GM12878 (cell line): ENCODE data around the gene FBXL7. TPM values are rescaled to one million over a fixed set of nuclear protein-coding genes. Genes with fewer than 3 reads are reported as not detected.

Experiments used
- ATAC-seq: fragments of 200-7000 bp; cut with Tn5 transposase; 3 replicates; pipeline ENCODE4 v1.9.1; 2020; ENCODE audit warnings: mild to moderate bottlenecking, moderate library complexity
- BruUV-seq: library from RNA; stranded (reverse); fragments of 400-500 nt; replicated peaks from 2 replicates; lab custom pipeline; 2021; lab: Mats Ljungman, UMichigan
- CTCF ChIA-PET: fragments of 300-600 bp; sonication (Branson Sonifier 250); formaldehyde crosslinking; extraction: SDS; loops from one replicate; lab custom pipeline; 2021; ENCODE audit warnings: inconsistent platforms; lab: Yijun Ruan, JAX
- POLR2A ChIA-PET: fragments of 350-600 bp; formaldehyde crosslinking; extraction: SDS; loops from one replicate; lab custom pipeline; 2021; ENCODE audit warnings: inconsistent platforms; lab: Charles Lee
- RAD21 ChIA-PET: fragments of 300-600 bp; sonication (Branson Sonifier 250); formaldehyde crosslinking; loops from one replicate; lab custom pipeline; 2023; ENCODE audit warnings: antibody characterized with exemption; ENCODE audit not compliant: unreplicated experiment; lab: Charles Lee
- SMC1A ChIA-PET: fragments of 300-600 bp; sonication (Branson Sonifier 250); formaldehyde crosslinking; loops from one replicate; lab custom pipeline; 2023; ENCODE audit not compliant: unreplicated experiment, uncharacterized antibody; lab: Charles Lee
- DNase-seq: peaks from one replicate; pipeline ENCODE4 v3.0.0-alpha.2; 2011; ENCODE audit warnings: low read depth, low spot score
- FAIRE-seq: peaks from 3 replicates; lab custom pipeline; 2011; peaks lifted over from hg19 to GRCh38; lab: Jason Lieb, UNC
- H2AFZ ChIP-seq: 2 replicates; pipeline ENCODE4 v1.6.0; 2011; ENCODE audit warnings: low read depth, low read length, control low read depth; ENCODE audit not compliant: control insufficient read depth
- H3K27ac ChIP-seq: 2 replicates; pipeline ENCODE4 v1.5.1; 2011; ENCODE audit warnings: control low read depth; ENCODE audit not compliant: control insufficient read depth, insufficient read depth
- H3K27me3 ChIP-seq, 2 experiments: replicated peaks in 1 of 2; 2 replicates each; pipeline versions ENCODE4 v1.6.0 to v1.6.1; 2011; ENCODE audit warnings: low read length in 1 of 2; ENCODE audit not compliant: control insufficient read depth in 2 of 2, insufficient read depth in 2 of 2
- H3K36me3 ChIP-seq, 2 experiments: 2 replicates each; pipeline ENCODE4 v1.5.1; 2011; ENCODE audit warnings: low read length in 1 of 2; ENCODE audit not compliant: control insufficient read depth in 2 of 2, insufficient read depth in 2 of 2
- H3K4me1 ChIP-seq: 2 replicates; pipeline ENCODE4 v1.6.1; 2011; ENCODE audit warnings: mild to moderate bottlenecking, low read length, moderate library complexity, mixed read lengths; ENCODE audit not compliant: control insufficient read depth, insufficient read depth
- H3K4me2 ChIP-seq: 2 replicates; pipeline ENCODE4 v1.6.0; 2011; ENCODE audit warnings: control low read depth; ENCODE audit not compliant: control insufficient read depth, insufficient read depth
- H3K4me3 ChIP-seq: fragments of 200-600 bp; sonication (generic); 2 replicates; pipeline ENCODE4 v1.5.1; 2016
- H3K79me2 ChIP-seq: 2 replicates; pipeline ENCODE4 v1.6.0; 2011; ENCODE audit warnings: low read length; ENCODE audit not compliant: control insufficient read depth, insufficient read depth
- H3K9ac ChIP-seq: 2 replicates; pipeline ENCODE4 v1.8.0; 2011; ENCODE audit warnings: low read length, control low read depth, mixed read lengths; ENCODE audit not compliant: control insufficient read depth, insufficient read depth
- H3K9me3 ChIP-seq: replicated peaks from 3 replicates; pipeline ENCODE4 v1.5.1; 2011; ENCODE audit warnings: mild to moderate bottlenecking, low read length; ENCODE audit not compliant: control insufficient read depth, insufficient read depth
- H4K20me1 ChIP-seq: 2 replicates; pipeline ENCODE4 v1.6.0; 2011; ENCODE audit not compliant: control insufficient read depth, insufficient read depth
- ATF7 ChIP-seq: fragments of 450-650 bp; IDR thresholded peaks from 2 replicates; pipeline ENCODE4 v1.6.1; 2016; ENCODE audit warnings: low read depth, mild to moderate bottlenecking
- BCLAF1 ChIP-seq: fragments of 450-650 bp; IDR thresholded peaks from 2 replicates; pipeline ENCODE4 v1.6.1; 2017; ENCODE audit warnings: antibody characterized with exemption, mild to moderate bottlenecking, moderate library complexity
- CBX3 ChIP-seq: fragments of 200-600 bp; sonication (generic); IDR thresholded peaks from 2 replicates; pipeline ENCODE4 v1.6.1; 2016; ENCODE audit warnings: low read depth, borderline replicate concordance
- ETV6 ChIP-seq, 2 experiments: fragments of 450-650 bp in 1 of 2; IDR thresholded peaks in 1 of 2; conservative IDR thresholded peaks in 1 of 2; 2 replicates each; pipeline ENCODE4 v1.6.1; 2014; ENCODE audit warnings: antibody characterized with exemption in 1 of 2, borderline replicate concordance in 1 of 2, low read depth in 1 of 2, mild to moderate bottlenecking in 1 of 2, moderate library complexity in 1 of 2
- IRF5 ChIP-seq: fragments of 450-650 bp; IDR thresholded peaks from 2 replicates; pipeline ENCODE4 v1.6.1; 2017; ENCODE audit warnings: borderline replicate concordance
- MXI1 ChIP-seq: fragments of 150-350 bp; IDR thresholded peaks from 2 replicates; pipeline ENCODE4 v1.6.1; 2011; ENCODE audit warnings: low read depth, mild to moderate bottlenecking, inconsistent platforms, low read length, improper control_type of control experiment
- PKNOX1 ChIP-seq: fragments of 450-650 bp; IDR thresholded peaks from 2 replicates; pipeline ENCODE4 v1.6.1; 2016; ENCODE audit warnings: mild to moderate bottlenecking
- RB1 ChIP-seq: fragments of 450-650 bp; formaldehyde crosslinking; IDR thresholded peaks from 2 replicates; pipeline ENCODE4 v1.6.1; 2017; ENCODE audit warnings: mild to moderate bottlenecking, borderline replicate concordance
- RFX5 ChIP-seq: IDR thresholded peaks from 2 replicates; pipeline ENCODE4 v1.6.1; 2011; ENCODE audit warnings: low read depth, low read length, improper control_type of control experiment
- SMC3 ChIP-seq: IDR thresholded peaks from 2 replicates; pipeline ENCODE4 v1.6.1; 2011; ENCODE audit warnings: low read length, improper control_type of control experiment, borderline replicate concordance
- TCF12 ChIP-seq: IDR thresholded peaks from 2 replicates; pipeline ENCODE4 v1.6.1; 2011; ENCODE audit warnings: low read depth, mild to moderate bottlenecking, low read length
- WGBS: methylation state at CpG from one replicate; pipeline ENCODE4 v1.1.6; 2016; ENCODE audit warnings: low lambda C conversion rate; ENCODE audit not compliant: insufficient replicate concordance, insufficient coverage; ENCODE audit errors: missing lambda C conversion rate; 5-methylcytosine and 5-hydroxymethylcytosine counted together
- in situ Hi-C: fragments of 300-500 bp; cut with MboI; formaldehyde crosslinking; loops from 9 replicates; pipeline ENCODE4 v1.14.3; 2018; ENCODE audit warnings: mixed read lengths
- intact Hi-C: fragments of 100-400 bp; cut with micrococcal nuclease; formaldehyde crosslinking; loops from one replicate; pipeline ENCODE4 v1.14.2; 2022; ENCODE audit not compliant: unreplicated experiment
- polyA plus RNA-seq, 11 experiments: library from polyadenylated mRNA; depleted of rRNA in 4 of 11; unstranded in 6 of 11; stranded (reverse) in 5 of 11; fragments of >200 nt; fragmentation: Nextera tagmentation in 4 of 11; fragmentation: Illumina TruSeq in 1 of 11; extraction: Ambion mirVana in 4 of 11; extraction: Trizol in 1 of 11; gene quantifications; 1 replicate in 1 of 11; 2 replicates in 10 of 11; pipeline versions ENCODE4 v1.2.1 to v1.2.3, GENCODE V29; 2011 to 2016; ENCODE audit warnings: inconsistent platforms in 2 of 11, missing spikeins in 2 of 11, low read depth in 1 of 11
- total RNA-seq, 4 experiments: library from RNA; depleted of rRNA in 3 of 4; stranded (reverse); fragments of >200 nt in 3 of 4; fragmentation: Illumina TruSeq in 1 of 4; extraction: Trizol in 1 of 4; gene quantifications; 2 replicates each; pipeline versions ENCODE4 v1.2.1 to v1.2.3, GENCODE V29; 2013 to 2021

The FBXL7 gene
- total and polyA plus RNA-seq, 10 of the 15 experiments (the other 5 are each of a cell fraction or from before 2014, with no cell fraction given): 0.03 to 0.44 (median 0.16) TPM

GRCh38 chr5:15637886-15638285 lies 137.9 kb downstream of the FBXL7 start:
- Histone ChIP-seq H3K4me1 (no peaks in the 10 kb centered on the region), H2AFZ (no peak overlapping the region), H3K9me3 (no peaks in the 10 kb centered on the region), H3K27me3 (no peaks in the 10 kb centered on the region), H3K4me3 (no peak overlapping the region), H3K36me3 (no peaks in the 10 kb centered on the region), H4K20me1 (no peaks in the 10 kb centered on the region), H3K27ac (no peak overlapping the region), H3K9ac (no peak overlapping the region), H3K79me2 (no peaks in the 10 kb centered on the region), H3K4me2 (no peak overlapping the region)
- SMC1A ChIA-PET: no interaction called here
- WGBS: 43% methylated on average over 2 of the region's 2 CpGs
- intact Hi-C loops (no loop called here), in situ Hi-C loops (no loop called here)
- FAIRE-seq (no peak), ATAC-seq (no peak), DNase-seq (no peak)
- TF ChIP-seq IRF5 (no peak), MXI1 (no peak), RFX5 (no peak), BCLAF1 (no peak), ETV6 (conservative IDR thresholded peaks at IDR 0.05 in 1 of 2, IDR thresholded peaks at IDR 0.05 in 1 of 2; ENCODE audit: borderline replicate concordance in 1 of 2, low read depth in 1 of 2) (no peak), SMC3 (no peak), RB1 (no peak), TCF12 (no peak), ATF7 (no peak), CBX3 (no peak), PKNOX1 (no peak)
- POLR2A ChIA-PET: no interaction called here
- RAD21 ChIA-PET: no interaction called here
- CTCF ChIA-PET: no interaction called here
- BruUV-seq: no TSS peak
